ENCODE data around the gene ARL10.

Gene ARL10

GRCh38 chr5:176425791-176426190 is 60.5 kb downstream of the ARL10 start:
- no peak overlapping the region for H3K27ac ChIP-seq (ENCODE audit: low read length)
- H3K9me2 ChIP-seq (replicated peaks; ENCODE audit: insufficient read depth, low read length): no peaks in the 10 kb centered on the region
- no peaks in the 10 kb centered on the region for H3K79me2 ChIP-seq (ENCODE audit: low read length)
- H2AFZ ChIP-seq (ENCODE audit: low read length): no peak overlapping the region
- H3F3A ChIP-seq (ENCODE audit: insufficient read depth, low read length): no peaks in the 10 kb centered on the region
- no peaks in the 10 kb centered on the region for H4K20me1 ChIP-seq (ENCODE audit: insufficient read depth, low read length)
- H3K36me3 ChIP-seq (replicated peaks; ENCODE audit: insufficient read depth, low read length): no peaks in the 10 kb centered on the region
- no peak overlapping the region for H3K4me3 ChIP-seq (ENCODE audit: low read length)
- no peaks in the 10 kb centered on the region for H3K4me1 ChIP-seq (ENCODE audit: low read length)
- no peaks in the 10 kb centered on the region for H3K9me3 ChIP-seq (replicated peaks; ENCODE audit: insufficient read depth, low read length)
- TF ChIP-seq EZH2phosphoT487 (IDR thresholded peaks at IDR 0.05; ENCODE audit: low read length): no peak
- TF ChIP-seq EZH2 (optimal IDR thresholded peaks at IDR 0.05; ENCODE audit: low read depth, low read length): no peak
- no peak for TF ChIP-seq CTCF (IDR thresholded peaks at IDR 0.05; ENCODE audit: low read length)
- 0 out of 2 replicates have a peak, but pooled peaks cover 6% of the 10 kb centered on the region for H3K27me3 ChIP-seq (replicated peaks; ENCODE audit: insufficient read depth, low read length)
- no peak overlapping the region for H3K9ac ChIP-seq (ENCODE audit: low read length)
- H3K4me2 ChIP-seq (ENCODE audit: low read depth, low read length): no peak overlapping the region
- no peak for DNase-seq

- peaks cover 12% of the 10 kb centered on the region; the same call in 1 of the 2 replicates for H3K27me3 ChIP-seq (replicated peaks; ENCODE audit: insufficient read depth, low read length)
- H3K4me1 ChIP-seq (ENCODE audit: low read length): no peaks in the 10 kb centered on the region
- H3K9me2 ChIP-seq (replicated peaks; ENCODE audit: insufficient read depth, low read length): no peaks in the 10 kb centered on the region
- no peak overlapping the region for H3K4me2 ChIP-seq (ENCODE audit: low read depth, low read length)
- no peak overlapping the region for H3K4me3 ChIP-seq (ENCODE audit: low read length)
- H2AFZ ChIP-seq (ENCODE audit: low read length): no peak overlapping the region
- no peak for TF ChIP-seq CTCF (IDR thresholded peaks at IDR 0.05; ENCODE audit: low read length)
- no peak for TF ChIP-seq EZH2 (optimal IDR thresholded peaks at IDR 0.05; ENCODE audit: low read depth, low read length)
- TF ChIP-seq EZH2phosphoT487 (IDR thresholded peaks at IDR 0.05; ENCODE audit: low read length): no peak
- no peaks in the 10 kb centered on the region for H4K20me1 ChIP-seq (ENCODE audit: insufficient read depth, low read length)
- H3K27ac ChIP-seq (ENCODE audit: low read length): no peak overlapping the region
- no peak overlapping the region for H3K9ac ChIP-seq (ENCODE audit: low read length)
- H3K9me3 ChIP-seq (replicated peaks; ENCODE audit: insufficient read depth, low read length): no peaks in the 10 kb centered on the region
- no peak for DNase-seq
- H3F3A ChIP-seq (ENCODE audit: insufficient read depth, low read length): no peaks in the 10 kb centered on the region
- no peaks in the 10 kb centered on the region for H3K79me2 ChIP-seq (ENCODE audit: low read length)
- H3K36me3 ChIP-seq (replicated peaks; ENCODE audit: insufficient read depth, low read length): no peaks in the 10 kb centered on the region
Observed at GRCh38 chr5:176426876-176427275, 61.6 kb downstream of the ARL10 start.

- Histone ChIP-seq H3K27me3 (replicated peaks; ENCODE audit: insufficient read depth, low read length) (peaks cover 19% of the 10 kb centered on the region; the same call in 1 of the 2 replicates), H3K27ac (ENCODE audit: low read length) (no peak overlapping the region), H3K9me2 (replicated peaks; ENCODE audit: insufficient read depth, low read length) (no peaks in the 10 kb centered on the region), H3K4me3 (ENCODE audit: low read length) (no peak overlapping the region), H3F3A (ENCODE audit: insufficient read depth, low read length) (no peaks in the 10 kb centered on the region), H3K4me1 (ENCODE audit: low read length) (no peaks in the 10 kb centered on the region), H3K79me2 (ENCODE audit: low read length) (no peaks in the 10 kb centered on the region), H3K36me3 (replicated peaks; ENCODE audit: insufficient read depth, low read length) (no peaks in the 10 kb centered on the region), H3K9me3 (replicated peaks; ENCODE audit: insufficient read depth, low read length) (no peaks in the 10 kb centered on the region), H2AFZ (ENCODE audit: low read length) (no peak overlapping the region), H4K20me1 (ENCODE audit: insufficient read depth, low read length) (no peaks in the 10 kb centered on the region), H3K9ac (ENCODE audit: low read length) (no peak overlapping the region), H3K4me2 (ENCODE audit: low read depth, low read length) (no peak overlapping the region)
- TF ChIP-seq EZH2 (optimal IDR thresholded peaks at IDR 0.05; ENCODE audit: low read depth, low read length) (no peak), EZH2phosphoT487 (IDR thresholded peaks at IDR 0.05; ENCODE audit: low read length) (no peak), CTCF (IDR thresholded peaks at IDR 0.05; ENCODE audit: low read length) (no peak)
- no peak for DNase-seq
Observed at GRCh38 chr5:176427971-176428370, 62.7 kb downstream of the ARL10 start.

Data from MM.1S (cell line).